ENCODE measurements around the gene CDH4.

The CDH4 gene

GRCh38 chr20:61755971-61756845, 504.1 kb downstream of the CDH4 start:
- H3K4me3 ChIP-seq (replicated peaks; ENCODE audit: insufficient read depth, low read length), result no peak overlapping the region
- no peak for TF ChIP-seq GABPA (IDR thresholded peaks at IDR 0.05; ENCODE audit: low read depth)
- no peak for TF ChIP-seq POLR2AphosphoS5 (IDR thresholded peaks at IDR 0.05; ENCODE audit: low read depth)
- no peak for TF ChIP-seq REST (IDR thresholded peaks at IDR 0.05; ENCODE audit: insufficient replicate concordance, low read depth)
- TF ChIP-seq SPI1 (IDR thresholded peaks at IDR 0.05; ENCODE audit: borderline replicate concordance, low read depth), result no peak
- TF ChIP-seq CTCF (IDR thresholded peaks at IDR 0.05; ENCODE audit: insufficient read depth, low read length), result no peak
- no peaks in the 10 kb centered on the region for H3K27me3 ChIP-seq (ENCODE audit: insufficient read depth, poor library complexity, severe bottlenecking)
- no peak overlapping the region for H3K27ac ChIP-seq (replicated peaks)
- no peak for DNase-seq (ENCODE audit: low read depth in 1 of 2, low spot score in 1 of 2)

- Histone ChIP-seq H3K4me3 (replicated peaks; ENCODE audit: insufficient read depth, low read length) (no peak overlapping the region), H3K27me3 (ENCODE audit: insufficient read depth, poor library complexity, severe bottlenecking) (no peaks in the 10 kb centered on the region), H3K27ac (replicated peaks) (no peak overlapping the region)
- TF ChIP-seq POLR2AphosphoS5 (IDR thresholded peaks at IDR 0.05; ENCODE audit: low read depth) (no peak), REST (IDR thresholded peaks at IDR 0.05; ENCODE audit: insufficient replicate concordance, low read depth) (no peak), GABPA (IDR thresholded peaks at IDR 0.05; ENCODE audit: low read depth) (no peak), SPI1 (IDR thresholded peaks at IDR 0.05; ENCODE audit: borderline replicate concordance, low read depth) (no peak), CTCF (IDR thresholded peaks at IDR 0.05; ENCODE audit: insufficient read depth, low read length) (no peak)
- no peak for DNase-seq (ENCODE audit: low read depth in 1 of 2, low spot score in 1 of 2)
Measured at GRCh38 chr20:61756966-61757677, 505.1 kb downstream of the CDH4 start.

- H3K27me3 ChIP-seq (ENCODE audit: insufficient read depth, poor library complexity, severe bottlenecking), result no peaks in the 10 kb centered on the region
- no peak overlapping the region for H3K27ac ChIP-seq (replicated peaks)
- TF ChIP-seq CTCF (IDR thresholded peaks at IDR 0.05; ENCODE audit: insufficient read depth, low read length) (no peak), REST (IDR thresholded peaks at IDR 0.05; ENCODE audit: insufficient replicate concordance, low read depth) (no peak), POLR2AphosphoS5 (IDR thresholded peaks at IDR 0.05; ENCODE audit: low read depth) (no peak), GABPA (IDR thresholded peaks at IDR 0.05; ENCODE audit: low read depth) (no peak), SPI1 (IDR thresholded peaks at IDR 0.05; ENCODE audit: borderline replicate concordance, low read depth) (no peak)
- no peak overlapping the region for H3K4me3 ChIP-seq (replicated peaks; ENCODE audit: insufficient read depth, low read length)
- no peak for DNase-seq (ENCODE audit: low read depth in 1 of 2, low spot score in 1 of 2)
Measured at GRCh38 chr20:61757678-61758563, 505.9 kb downstream of the CDH4 start.
